ENCODE measurements around the gene BSND.

The BSND gene

GRCh38 chr1:55010887-55011217 lies 12.1 kb downstream of the BSND start:
- Histone ChIP-seq H3K27ac (ENCODE audit: extremely low read depth, low read depth, low read length) (no peak overlapping the region), H3K9me3 (ENCODE audit: control insufficient read depth, insufficient read depth, low read depth, low read length) (no peaks in the 10 kb centered on the region), H3K4me3 (ENCODE audit: low read depth, low read length) (no peak overlapping the region), H3K36me3 (ENCODE audit: control insufficient read depth in 2 of 2, insufficient read depth in 1 of 2, low read length in 2 of 2) (no peaks in the 10 kb centered on the region), H3K4me1 (ENCODE audit: control insufficient read depth, insufficient read depth, low read length) (no peaks in the 10 kb centered on the region)
- CTCF ChIA-PET, result interaction anchor here (2.4 kb wide), 1 partner anchor 11 kb away, joined by 12 read pairs; no protein-coding TSS in a partner anchor
- POLR2A ChIA-PET, result no interaction called here
- no peak for TF ChIP-seq ZBTB49 (tag by site-specific recombination; IDR thresholded peaks at IDR 0.05; ENCODE audit: low read depth)
- TF ChIP-seq CTCF (tag by site-specific recombination; IDR thresholded peaks at IDR 0.05), result no peak
- no peak for TF ChIP-seq ZNF391 (tag by site-specific recombination; IDR thresholded peaks at IDR 0.05; ENCODE audit: borderline replicate concordance, low read depth)
- no peak for TF ChIP-seq ZXDB (tag by site-specific recombination; IDR thresholded peaks at IDR 0.05)
- TF ChIP-seq SCRT2 (tag by site-specific recombination; IDR thresholded peaks at IDR 0.05), result no peak
- TF ChIP-seq ZNF596 (tag by site-specific recombination; IDR thresholded peaks at IDR 0.05), result no peak
- no peak for TF ChIP-seq ZNF341 (tag by site-specific recombination; IDR thresholded peaks at IDR 0.05; ENCODE audit: low read depth)
- TF ChIP-seq, protein P1, sequence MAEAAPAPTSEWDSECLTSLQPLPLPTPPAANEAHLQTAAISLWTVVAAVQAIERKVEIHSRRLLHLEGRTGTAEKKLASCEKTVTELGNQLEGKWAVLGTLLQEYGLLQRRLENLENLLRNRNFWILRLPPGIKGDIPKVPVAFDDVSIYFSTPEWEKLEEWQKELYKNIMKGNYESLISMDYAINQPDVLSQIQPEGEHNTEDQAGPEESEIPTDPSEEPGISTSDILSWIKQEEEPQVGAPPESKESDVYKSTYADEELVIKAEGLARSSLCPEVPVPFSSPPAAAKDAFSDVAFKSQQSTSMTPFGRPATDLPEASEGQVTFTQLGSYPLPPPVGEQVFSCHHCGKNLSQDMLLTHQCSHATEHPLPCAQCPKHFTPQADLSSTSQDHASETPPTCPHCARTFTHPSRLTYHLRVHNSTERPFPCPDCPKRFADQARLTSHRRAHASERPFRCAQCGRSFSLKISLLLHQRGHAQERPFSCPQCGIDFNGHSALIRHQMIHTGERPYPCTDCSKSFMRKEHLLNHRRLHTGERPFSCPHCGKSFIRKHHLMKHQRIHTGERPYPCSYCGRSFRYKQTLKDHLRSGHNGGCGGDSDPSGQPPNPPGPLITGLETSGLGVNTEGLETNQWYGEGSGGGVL (tag by site-specific recombination; IDR thresholded peaks at IDR 0.05), result no peak
- TF ChIP-seq ZNF658 (tag by site-specific recombination; IDR thresholded peaks at IDR 0.05), result no peak
- no peak for TF ChIP-seq ZNF561 (tag by site-specific recombination; IDR thresholded peaks at IDR 0.05; ENCODE audit: borderline replicate concordance)
- no peak for TF ChIP-seq HOXC10 (CRISPR knock-in tag; IDR thresholded peaks at IDR 0.05)

GRCh38 chr1:55012661-55013060 lies 13.9 kb downstream of the BSND start:
- POLR2A ChIA-PET, result no interaction called here
- CTCF ChIA-PET, result interaction anchor here (1.7 kb wide), 1 partner anchor 10 kb away, joined by 13 read pairs; no protein-coding TSS in a partner anchor
- Histone ChIP-seq H3K36me3 (ENCODE audit: control insufficient read depth in 2 of 2, insufficient read depth in 1 of 2, low read length in 2 of 2) (no peaks in the 10 kb centered on the region), H3K9me3 (ENCODE audit: control insufficient read depth, insufficient read depth, low read depth, low read length) (no peaks in the 10 kb centered on the region), H3K4me3 (ENCODE audit: low read depth, low read length) (no peak overlapping the region), H3K4me1 (ENCODE audit: control insufficient read depth, insufficient read depth, low read length) (no peaks in the 10 kb centered on the region), H3K27ac (ENCODE audit: extremely low read depth, low read depth, low read length) (no peak overlapping the region)
- no peak for TF ChIP-seq SP3 (tag by site-specific recombination; IDR thresholded peaks at IDR 0.05)

- H3K4me1 ChIP-seq (ENCODE audit: control insufficient read depth, insufficient read depth, low read length), result no peaks in the 10 kb centered on the region
- H3K9me3 ChIP-seq (ENCODE audit: control insufficient read depth, insufficient read depth, low read depth, low read length), result no peaks in the 10 kb centered on the region
- H3K4me3 ChIP-seq (ENCODE audit: low read depth, low read length), result no peak overlapping the region
- ChIA-PET CTCF (interaction anchor here (1.1 to 4.0 kb wide), 2 partner anchors 16 to 70 kb away, joined by 3 to 17 read pairs; no protein-coding TSS in a partner anchor), POLR2A (interaction anchor here (0.6 kb wide), 1 partner anchor 957 kb away, joined by 4 read pairs; no protein-coding TSS in a partner anchor)
- TF ChIP-seq ZFP37 (tag by site-specific recombination; IDR thresholded peaks at IDR 0.05) (no peak), ZFP69B (tag by site-specific recombination; IDR thresholded peaks at IDR 0.05) (no peak), GLIS2 (tag by site-specific recombination; IDR thresholded peaks at IDR 0.05) (no peak), ZNF626 (tag by site-specific recombination; IDR thresholded peaks at IDR 0.05) (no peak), ZNF510 (tag by site-specific recombination; IDR thresholded peaks at IDR 0.05; ENCODE audit: insufficient replicate concordance) (no peak), ZNF623 (tag by site-specific recombination; IDR thresholded peaks at IDR 0.05) (no peak), ZNF155 (tag by site-specific recombination; IDR thresholded peaks at IDR 0.05) (no peak), ZNF404 (tag by site-specific recombination; IDR thresholded peaks at IDR 0.05) (no peak)
- TF ChIP-seq, protein P2, sequence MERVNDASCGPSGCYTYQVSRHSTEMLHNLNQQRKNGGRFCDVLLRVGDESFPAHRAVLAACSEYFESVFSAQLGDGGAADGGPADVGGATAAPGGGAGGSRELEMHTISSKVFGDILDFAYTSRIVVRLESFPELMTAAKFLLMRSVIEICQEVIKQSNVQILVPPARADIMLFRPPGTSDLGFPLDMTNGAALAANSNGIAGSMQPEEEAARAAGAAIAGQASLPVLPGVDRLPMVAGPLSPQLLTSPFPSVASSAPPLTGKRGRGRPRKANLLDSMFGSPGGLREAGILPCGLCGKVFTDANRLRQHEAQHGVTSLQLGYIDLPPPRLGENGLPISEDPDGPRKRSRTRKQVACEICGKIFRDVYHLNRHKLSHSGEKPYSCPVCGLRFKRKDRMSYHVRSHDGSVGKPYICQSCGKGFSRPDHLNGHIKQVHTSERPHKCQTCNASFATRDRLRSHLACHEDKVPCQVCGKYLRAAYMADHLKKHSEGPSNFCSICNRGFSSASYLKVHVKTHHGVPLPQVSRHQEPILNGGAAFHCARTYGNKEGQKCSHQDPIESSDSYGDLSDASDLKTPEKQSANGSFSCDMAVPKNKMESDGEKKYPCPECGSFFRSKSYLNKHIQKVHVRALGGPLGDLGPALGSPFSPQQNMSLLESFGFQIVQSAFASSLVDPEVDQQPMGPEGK (tag by site-specific recombination; IDR thresholded peaks at IDR 0.05), result no peak
- TF ChIP-seq, protein P3, sequence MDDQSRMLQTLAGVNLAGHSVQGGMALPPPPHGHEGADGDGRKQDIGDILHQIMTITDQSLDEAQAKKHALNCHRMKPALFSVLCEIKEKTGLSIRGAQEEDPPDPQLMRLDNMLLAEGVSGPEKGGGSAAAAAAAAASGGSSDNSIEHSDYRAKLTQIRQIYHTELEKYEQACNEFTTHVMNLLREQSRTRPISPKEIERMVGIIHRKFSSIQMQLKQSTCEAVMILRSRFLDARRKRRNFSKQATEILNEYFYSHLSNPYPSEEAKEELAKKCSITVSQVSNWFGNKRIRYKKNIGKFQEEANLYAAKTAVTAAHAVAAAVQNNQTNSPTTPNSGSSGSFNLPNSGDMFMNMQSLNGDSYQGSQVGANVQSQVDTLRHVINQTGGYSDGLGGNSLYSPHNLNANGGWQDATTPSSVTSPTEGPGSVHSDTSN (CRISPR knock-in tag; IDR thresholded peaks at IDR 0.05), result no peak
- no peak overlapping the region for H3K27ac ChIP-seq (ENCODE audit: extremely low read depth, low read depth, low read length)
- no peaks in the 10 kb centered on the region for H3K36me3 ChIP-seq (ENCODE audit: control insufficient read depth in 2 of 2, insufficient read depth in 1 of 2, low read length in 2 of 2)
Measured at GRCh38 chr1:55015123-55015522, 16.4 kb downstream of the BSND start.

All from HEK293 (cell line).